WTC11 (cell line): Measurements from ENCODE around the gene TAF10. TPM values are rescaled to one million over a fixed set of nuclear protein-coding genes. Genes with fewer than 3 reads are reported as not detected.

ENCODE experiments used
- ATAC-seq: fragments of 200-7000 bp; cut with Tn5 transposase; 2 replicates; pipeline ENCODE4 v1.10.0; 2021; ENCODE audit warnings: mild to moderate bottlenecking, moderate library complexity
- CTCF ChIA-PET: fragments of 300-600 bp; sonication (Branson Sonifier 250); formaldehyde crosslinking; loops from one replicate; lab custom pipeline; 2021; ENCODE audit warnings: antibody characterized with exemption; lab: Charles Lee
- POLR2A ChIA-PET: fragments of 350-600 bp; sonication (Branson Sonifier 250); formaldehyde crosslinking; loops from one replicate; lab custom pipeline; 2021; ENCODE audit warnings: antibody characterized with exemption; lab: Charles Lee
- DNase-seq: peaks from one replicate; pipeline ENCODE4 v3.0.0; 2021; ENCODE audit warnings: low spot score
- H3K27ac Mint-ChIP-seq: 2 replicates; pipeline ENCODE4 v1.8.0; 2021; ENCODE audit warnings: mixed read lengths
- H3K27me3 Mint-ChIP-seq: 2 replicates; pipeline ENCODE4 v1.8.0; 2021; ENCODE audit warnings: low read depth, mild to moderate bottlenecking, moderate library complexity, mixed read lengths
- H3K36me3 Mint-ChIP-seq: 2 replicates; pipeline ENCODE4 v1.8.0; 2021; ENCODE audit warnings: mixed read lengths
- H3K4me1 Mint-ChIP-seq: 2 replicates; pipeline ENCODE4 v1.8.0; 2022; ENCODE audit warnings: mixed read lengths
- H3K4me3 Mint-ChIP-seq: 2 replicates; pipeline ENCODE4 v1.8.0; 2021; ENCODE audit warnings: mild to moderate bottlenecking, moderate library complexity, mixed read lengths
- H3K9me3 Mint-ChIP-seq: 2 replicates; pipeline ENCODE4 v1.8.0; 2021; ENCODE audit warnings: mixed read lengths
- KAT7 ChIP-seq: sonication (generic); formaldehyde crosslinking; IDR thresholded peaks from 2 replicates; pipeline ENCODE4 v1.8.1; 2023; ENCODE audit warnings: missing genetic modification reagents, mild to moderate bottlenecking, borderline replicate concordance
- MYBL2 ChIP-seq: sonication (generic); formaldehyde crosslinking; IDR thresholded peaks from 2 replicates; pipeline ENCODE4 v1.8.1; 2023; ENCODE audit warnings: mild to moderate bottlenecking, moderate library complexity, missing genetic modification reagents
- NFE2L1 ChIP-seq: sonication (generic); formaldehyde crosslinking; IDR thresholded peaks from 2 replicates; pipeline ENCODE4 v1.8.1; 2023; ENCODE audit warnings: missing genetic modification reagents
- NR1H2 ChIP-seq: sonication (generic); formaldehyde crosslinking; IDR thresholded peaks from 2 replicates; pipeline ENCODE4 v1.9.0; 2021; ENCODE audit warnings: mild to moderate bottlenecking, moderate library complexity, missing genetic modification reagents
- NR2C2 ChIP-seq: sonication (generic); formaldehyde crosslinking; IDR thresholded peaks from 2 replicates; pipeline ENCODE4 v1.8.0; 2022; ENCODE audit warnings: mild to moderate bottlenecking, missing genetic modification reagents
- OVOL2 ChIP-seq: fragments of 250-450 bp; sonication (Bioruptor Pico); IDR thresholded peaks from 2 replicates; pipeline ENCODE4 v1.9.0; 2021; ENCODE audit warnings: mild to moderate bottlenecking, borderline replicate concordance
- PRRX2 ChIP-seq: fragments of 250-450 bp; sonication (Bioruptor Pico); IDR thresholded peaks from 2 replicates; pipeline ENCODE4 v1.8.0; 2021; ENCODE audit warnings: mild to moderate bottlenecking
- SMAD4 ChIP-seq: sonication (generic); formaldehyde crosslinking; IDR thresholded peaks from 2 replicates; pipeline ENCODE4 v1.8.0; 2022; ENCODE audit warnings: mild to moderate bottlenecking, missing genetic modification reagents
- TCF7 ChIP-seq: sonication (generic); formaldehyde crosslinking; IDR thresholded peaks from 2 replicates; pipeline ENCODE4 v1.8.0; 2022; ENCODE audit warnings: mild to moderate bottlenecking, low read depth, missing genetic modification reagents, moderate library complexity
- TEAD1 ChIP-seq: sonication (generic); formaldehyde crosslinking; IDR thresholded peaks from 2 replicates; pipeline ENCODE4 v1.8.0; 2022; ENCODE audit warnings: mild to moderate bottlenecking, missing genetic modification reagents
- ZNF138 ChIP-seq: sonication (generic); formaldehyde crosslinking; conservative IDR thresholded peaks from 2 replicates; pipeline ENCODE4 v1.8.1; 2022; ENCODE audit warnings: mild to moderate bottlenecking, moderate library complexity, missing genetic modification reagents
- ZNF232 ChIP-seq: sonication (generic); formaldehyde crosslinking; IDR thresholded peaks from 2 replicates; pipeline ENCODE4 v1.8.0; 2022; ENCODE audit warnings: mild to moderate bottlenecking, missing genetic modification reagents
- ZNF416 ChIP-seq: fragments of 250-450 bp; sonication (Bioruptor Pico); IDR thresholded peaks from 2 replicates; pipeline ENCODE4 v1.9.0; 2021; ENCODE audit warnings: mild to moderate bottlenecking, inconsistent platforms
- ZNF423 ChIP-seq: fragments of 250-450 bp; sonication (Bioruptor Pico); IDR thresholded peaks from 2 replicates; pipeline ENCODE4 v2.1.2; 2022; ENCODE audit warnings: mild to moderate bottlenecking, moderate library complexity
- total RNA-seq: library from RNA; stranded (reverse); gene quantifications from 3 replicates; pipeline ENCODE4 v1.2.3, GENCODE V29; 2021
- TF ChIP-seq, protein P1 (sequence below): sonication (generic); formaldehyde crosslinking; IDR thresholded peaks from 2 replicates; pipeline ENCODE4 v1.8.0; 2023; ENCODE audit warnings: mild to moderate bottlenecking, missing genetic modification reagents
- TF ChIP-seq, protein P2 (sequence below): sonication (generic); formaldehyde crosslinking; IDR thresholded peaks from 2 replicates; pipeline ENCODE4 v1.8.1; 2022; ENCODE audit warnings: missing genetic modification reagents, borderline replicate concordance
- TF ChIP-seq, protein P3 (sequence below): sonication (generic); formaldehyde crosslinking; IDR thresholded peaks from 2 replicates; pipeline ENCODE4 v1.8.1; 2023; ENCODE audit warnings: mild to moderate bottlenecking, missing genetic modification reagents, moderate library complexity
- TF ChIP-seq, protein P4 (sequence below): fragments of 250-450 bp; sonication (Bioruptor Pico); conservative IDR thresholded peaks from 2 replicates; pipeline ENCODE4 v1.9.0; 2021; ENCODE audit warnings: mild to moderate bottlenecking
- TF ChIP-seq, protein P5 (sequence below): sonication (generic); formaldehyde crosslinking; IDR thresholded peaks from 2 replicates; pipeline ENCODE4 v1.8.1; 2023; ENCODE audit warnings: mild to moderate bottlenecking, missing genetic modification reagents, borderline replicate concordance
- TF ChIP-seq, protein P6 (sequence below): fragments of 250-450 bp; sonication (Bioruptor Pico); IDR thresholded peaks from 2 replicates; pipeline ENCODE4 v1.9.0; 2021; ENCODE audit warnings: mild to moderate bottlenecking

Gene TAF10
- total RNA-seq, 1 experiment from 2014 or later = 165 TPM

- Mint-ChIP-seq H3K9me3 (no peaks in the 10 kb centered on the region), H3K27ac (no peak overlapping the region), H3K4me3 (no peak overlapping the region), H3K4me1 (no peaks in the 10 kb centered on the region), H3K27me3 (no peaks in the 10 kb centered on the region), H3K36me3 (no peaks in the 10 kb centered on the region)
- ATAC-seq (no peak), DNase-seq (no peak)
- TF ChIP-seq ZNF416 (no peak), NFE2L1 (CRISPR knock-in tag) (no peak), SMAD4 (CRISPR knock-in tag) (no peak), KAT7 (CRISPR knock-in tag) (no peak), ZNF138 (no peak)
- ChIA-PET POLR2A (no interaction called here), CTCF (interaction anchor here (0.7 to 1.2 kb wide), 2 partner anchors 138 to 173 kb away, joined by 3 read pairs; no protein-coding TSS in a partner anchor)
Measured at GRCh38 chr11:6616596-6617250, 4.7 kb upstream of the TAF10 start.

- Mint-ChIP-seq H3K4me3 (no peak overlapping the region), H3K9me3 (no peaks in the 10 kb centered on the region), H3K4me1 (peaks cover 4% of the 10 kb centered on the region), H3K27ac (no peak overlapping the region), H3K27me3 (no peaks in the 10 kb centered on the region), H3K36me3 (no peaks in the 10 kb centered on the region)
- ATAC-seq = no peak
- ChIA-PET POLR2A (no interaction called here), CTCF (interaction anchor here (0.7 to 1.2 kb wide), 2 partner anchors 139 to 172 kb away, joined by 3 read pairs; no protein-coding TSS in a partner anchor)
- DNase-seq = no peak
- TF ChIP-seq ZNF423 (no peak), TEAD1 (CRISPR knock-in tag) (no peak)
- TF ChIP-seq, protein P1, sequence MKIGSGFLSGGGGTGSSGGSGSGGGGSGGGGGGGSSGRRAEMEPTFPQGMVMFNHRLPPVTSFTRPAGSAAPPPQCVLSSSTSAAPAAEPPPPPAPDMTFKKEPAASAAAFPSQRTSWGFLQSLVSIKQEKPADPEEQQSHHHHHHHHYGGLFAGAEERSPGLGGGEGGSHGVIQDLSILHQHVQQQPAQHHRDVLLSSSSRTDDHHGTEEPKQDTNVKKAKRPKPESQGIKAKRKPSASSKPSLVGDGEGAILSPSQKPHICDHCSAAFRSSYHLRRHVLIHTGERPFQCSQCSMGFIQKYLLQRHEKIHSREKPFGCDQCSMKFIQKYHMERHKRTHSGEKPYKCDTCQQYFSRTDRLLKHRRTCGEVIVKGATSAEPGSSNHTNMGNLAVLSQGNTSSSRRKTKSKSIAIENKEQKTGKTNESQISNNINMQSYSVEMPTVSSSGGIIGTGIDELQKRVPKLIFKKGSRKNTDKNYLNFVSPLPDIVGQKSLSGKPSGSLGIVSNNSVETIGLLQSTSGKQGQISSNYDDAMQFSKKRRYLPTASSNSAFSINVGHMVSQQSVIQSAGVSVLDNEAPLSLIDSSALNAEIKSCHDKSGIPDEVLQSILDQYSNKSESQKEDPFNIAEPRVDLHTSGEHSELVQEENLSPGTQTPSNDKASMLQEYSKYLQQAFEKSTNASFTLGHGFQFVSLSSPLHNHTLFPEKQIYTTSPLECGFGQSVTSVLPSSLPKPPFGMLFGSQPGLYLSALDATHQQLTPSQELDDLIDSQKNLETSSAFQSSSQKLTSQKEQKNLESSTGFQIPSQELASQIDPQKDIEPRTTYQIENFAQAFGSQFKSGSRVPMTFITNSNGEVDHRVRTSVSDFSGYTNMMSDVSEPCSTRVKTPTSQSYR (CRISPR knock-in tag) = no peak
- TF ChIP-seq, protein P2, sequence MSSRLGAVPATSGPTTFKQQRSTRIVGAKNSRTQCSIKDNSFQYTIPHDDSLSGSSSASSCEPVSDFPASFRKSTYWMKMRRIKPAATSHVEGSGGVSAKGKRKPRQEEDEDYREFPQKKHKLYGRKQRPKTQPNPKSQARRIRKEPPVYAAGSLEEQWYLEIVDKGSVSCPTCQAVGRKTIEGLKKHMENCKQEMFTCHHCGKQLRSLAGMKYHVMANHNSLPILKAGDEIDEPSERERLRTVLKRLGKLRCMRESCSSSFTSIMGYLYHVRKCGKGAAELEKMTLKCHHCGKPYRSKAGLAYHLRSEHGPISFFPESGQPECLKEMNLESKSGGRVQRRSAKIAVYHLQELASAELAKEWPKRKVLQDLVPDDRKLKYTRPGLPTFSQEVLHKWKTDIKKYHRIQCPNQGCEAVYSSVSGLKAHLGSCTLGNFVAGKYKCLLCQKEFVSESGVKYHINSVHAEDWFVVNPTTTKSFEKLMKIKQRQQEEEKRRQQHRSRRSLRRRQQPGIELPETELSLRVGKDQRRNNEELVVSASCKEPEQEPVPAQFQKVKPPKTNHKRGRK (CRISPR knock-in tag) = no peak
Measured at GRCh38 chr11:6615882-6616585, 4.0 kb upstream of the TAF10 start.

DNA sequence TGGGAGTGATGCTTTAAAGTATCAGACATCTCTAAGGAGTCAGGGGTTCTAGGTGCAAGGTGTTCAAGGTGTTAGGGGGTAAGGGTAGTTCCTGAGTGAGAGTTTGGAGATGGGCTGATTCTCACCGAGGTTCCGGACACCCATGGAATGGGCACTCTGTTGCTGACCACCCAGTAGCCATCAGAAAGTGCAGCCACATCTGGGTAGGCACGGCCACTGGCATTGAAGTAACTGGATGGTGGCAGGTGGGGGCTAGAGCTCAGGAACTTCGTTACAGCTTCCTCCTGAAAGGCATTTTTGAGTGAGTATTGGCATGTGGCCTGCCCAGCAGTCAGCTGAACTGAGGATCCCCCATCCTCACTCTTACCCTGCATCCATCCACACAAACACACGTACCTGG is 3.0 kb upstream of the TAF10 start:
- ATAC-seq (no peak), DNase-seq (no peak)
- Mint-ChIP-seq H3K27ac (no peak overlapping the region), H3K36me3 (peaks cover 8% of the 10 kb centered on the region), H3K9me3 (no peaks in the 10 kb centered on the region), H3K4me3 (no peak overlapping the region), H3K27me3 (no peaks in the 10 kb centered on the region), H3K4me1 (peaks cover 6% of the 10 kb centered on the region)
- POLR2A ChIA-PET = no interaction called here
- CTCF ChIA-PET = no interaction called here
- TF ChIP-seq, protein P3, sequence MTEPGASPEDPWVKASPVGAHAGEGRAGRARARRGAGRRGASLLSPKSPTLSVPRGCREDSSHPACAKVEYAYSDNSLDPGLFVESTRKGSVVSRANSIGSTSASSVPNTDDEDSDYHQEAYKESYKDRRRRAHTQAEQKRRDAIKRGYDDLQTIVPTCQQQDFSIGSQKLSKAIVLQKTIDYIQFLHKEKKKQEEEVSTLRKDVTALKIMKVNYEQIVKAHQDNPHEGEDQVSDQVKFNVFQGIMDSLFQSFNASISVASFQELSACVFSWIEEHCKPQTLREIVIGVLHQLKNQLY = no peak
- TF ChIP-seq NFE2L1 (CRISPR knock-in tag) (no peak), MYBL2 (no peak), ZNF423 (no peak), ZNF232 (CRISPR knock-in tag) (no peak), NR2C2 (CRISPR knock-in tag) (no peak), TCF7 (CRISPR knock-in tag) (no peak), OVOL2 (no peak), PRRX2 (no peak), NR1H2 (no peak), TEAD1 (CRISPR knock-in tag) (no peak)
- TF ChIP-seq, protein P4, sequence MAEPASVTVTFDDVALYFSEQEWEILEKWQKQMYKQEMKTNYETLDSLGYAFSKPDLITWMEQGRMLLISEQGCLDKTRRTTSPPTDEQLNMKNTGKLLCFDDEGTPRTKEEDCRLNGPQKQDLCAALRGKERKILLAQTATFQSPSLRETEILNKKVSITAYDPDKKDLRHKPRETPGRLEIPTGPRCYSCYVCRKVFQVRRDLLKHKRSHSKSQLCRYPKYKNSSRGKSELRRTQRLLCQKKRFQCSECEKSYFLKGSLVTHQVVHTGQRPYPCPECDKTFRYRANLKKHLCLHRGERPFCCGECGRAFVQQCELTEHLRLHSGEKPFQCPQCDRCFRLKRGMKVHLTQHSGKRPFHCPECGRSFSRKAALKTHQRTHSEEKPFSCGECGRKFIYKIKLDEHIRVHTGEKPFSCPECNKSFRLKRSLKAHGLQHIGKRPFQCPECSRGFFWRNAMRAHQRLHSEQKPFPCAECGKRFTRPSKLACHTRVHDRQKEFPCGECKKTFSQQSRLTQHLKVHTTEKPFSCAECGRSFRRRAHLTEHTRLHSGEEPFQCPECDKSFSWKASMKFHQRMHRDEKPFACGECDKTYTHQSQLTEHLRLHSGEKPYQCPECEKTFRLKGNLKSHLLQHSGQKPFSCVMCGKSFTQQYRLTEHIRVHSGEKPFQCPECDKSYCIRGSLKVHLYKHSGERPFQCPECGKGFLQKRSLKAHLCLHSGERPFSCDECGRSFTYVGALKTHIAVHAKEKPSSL (CRISPR knock-in tag) = no peak
- TF ChIP-seq, protein P5, sequence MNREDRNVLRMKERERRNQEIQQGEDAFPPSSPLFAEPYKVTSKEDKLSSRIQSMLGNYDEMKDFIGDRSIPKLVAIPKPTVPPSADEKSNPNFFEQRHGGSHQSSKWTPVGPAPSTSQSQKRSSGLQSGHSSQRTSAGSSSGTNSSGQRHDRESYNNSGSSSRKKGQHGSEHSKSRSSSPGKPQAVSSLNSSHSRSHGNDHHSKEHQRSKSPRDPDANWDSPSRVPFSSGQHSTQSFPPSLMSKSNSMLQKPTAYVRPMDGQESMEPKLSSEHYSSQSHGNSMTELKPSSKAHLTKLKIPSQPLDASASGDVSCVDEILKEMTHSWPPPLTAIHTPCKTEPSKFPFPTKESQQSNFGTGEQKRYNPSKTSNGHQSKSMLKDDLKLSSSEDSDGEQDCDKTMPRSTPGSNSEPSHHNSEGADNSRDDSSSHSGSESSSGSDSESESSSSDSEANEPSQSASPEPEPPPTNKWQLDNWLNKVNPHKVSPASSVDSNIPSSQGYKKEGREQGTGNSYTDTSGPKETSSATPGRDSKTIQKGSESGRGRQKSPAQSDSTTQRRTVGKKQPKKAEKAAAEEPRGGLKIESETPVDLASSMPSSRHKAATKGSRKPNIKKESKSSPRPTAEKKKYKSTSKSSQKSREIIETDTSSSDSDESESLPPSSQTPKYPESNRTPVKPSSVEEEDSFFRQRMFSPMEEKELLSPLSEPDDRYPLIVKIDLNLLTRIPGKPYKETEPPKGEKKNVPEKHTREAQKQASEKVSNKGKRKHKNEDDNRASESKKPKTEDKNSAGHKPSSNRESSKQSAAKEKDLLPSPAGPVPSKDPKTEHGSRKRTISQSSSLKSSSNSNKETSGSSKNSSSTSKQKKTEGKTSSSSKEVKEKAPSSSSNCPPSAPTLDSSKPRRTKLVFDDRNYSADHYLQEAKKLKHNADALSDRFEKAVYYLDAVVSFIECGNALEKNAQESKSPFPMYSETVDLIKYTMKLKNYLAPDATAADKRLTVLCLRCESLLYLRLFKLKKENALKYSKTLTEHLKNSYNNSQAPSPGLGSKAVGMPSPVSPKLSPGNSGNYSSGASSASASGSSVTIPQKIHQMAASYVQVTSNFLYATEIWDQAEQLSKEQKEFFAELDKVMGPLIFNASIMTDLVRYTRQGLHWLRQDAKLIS (CRISPR knock-in tag) = no peak
- TF ChIP-seq, protein P6, sequence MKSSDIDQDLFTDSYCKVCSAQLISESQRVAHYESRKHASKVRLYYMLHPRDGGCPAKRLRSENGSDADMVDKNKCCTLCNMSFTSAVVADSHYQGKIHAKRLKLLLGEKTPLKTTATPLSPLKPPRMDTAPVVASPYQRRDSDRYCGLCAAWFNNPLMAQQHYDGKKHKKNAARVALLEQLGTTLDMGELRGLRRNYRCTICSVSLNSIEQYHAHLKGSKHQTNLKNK (CRISPR knock-in tag) = no peak
